GM19455 (cell line): ENCODE data around the gene CNNM3.

ENCODE experiments used
- ATAC-seq: cut with Tn5 transposase; IDR thresholded peaks from one replicate; pipeline ENCODE4 v1.9.1; 2021; ENCODE audit not compliant: unreplicated experiment

CNNM3 gene

GRCh38 chr2:96816836-96817702 is 1.0 kb downstream of the CNNM3 start:
- ATAC-seq = no peak

GRCh38 chr2:96817882-96818281 is 1.8 kb downstream of the CNNM3 start:
- no peak for ATAC-seq

GRCh38 chr2:96819128-96819875 is 3.2 kb downstream of the CNNM3 start:
- no peak for ATAC-seq

GRCh38 chr2:96819876-96820511 is 3.9 kb downstream of the CNNM3 start:
- ATAC-seq = no peak

GRCh38 chr2:96821113-96821675 is 5.1 kb downstream of the CNNM3 start:
- ATAC-seq = no peak

- no peak for ATAC-seq
Measured at GRCh38 chr2:96822786-96823185, 6.7 kb downstream of the CNNM3 start.

- ATAC-seq = no peak
Measured at GRCh38 chr2:96823198-96823597, 7.1 kb downstream of the CNNM3 start.

GRCh38 chr2:96824079-96824870 is 8.2 kb downstream of the CNNM3 start:
- no peak for ATAC-seq

- ATAC-seq = no peak
Measured at GRCh38 chr2:96825057-96825456, 9.0 kb downstream of the CNNM3 start.

GRCh38 chr2:96826546-96827278 is 10.6 kb downstream of the CNNM3 start:
- ATAC-seq = no peak

GRCh38 chr2:96828436-96828835 is 12.4 kb downstream of the CNNM3 start:
- ATAC-seq = no peak

GRCh38 chr2:96828874-96829273 is 12.8 kb downstream of the CNNM3 start:
- ATAC-seq = no peak

- no peak for ATAC-seq
Measured at GRCh38 chr2:96830044-96830562, 14.0 kb downstream of the CNNM3 start.

GRCh38 chr2:96831679-96832078 is 15.6 kb downstream of the CNNM3 start:
- no peak for ATAC-seq

- no peak for ATAC-seq
Measured at GRCh38 chr2:96832408-96832753, 16.3 kb downstream of the CNNM3 start.

- no peak for ATAC-seq
Measured at GRCh38 chr2:96832754-96833507, 16.9 kb downstream of the CNNM3 start.

GRCh38 chr2:96835830-96836229 is 19.8 kb downstream of the CNNM3 start:
- ATAC-seq = no peak

GRCh38 chr2:96837575-96837974 is 21.5 kb downstream of the CNNM3 start:
- ATAC-seq = no peak
